AG04449 (cell line): ENCODE measurements around the gene PRXL2C.
"Not testable (repeated sequence)": the region's sequence is repeated elsewhere in the genome, so short reads cannot be mapped to it uniquely, and the experiment has no call there.

Experiments
- CTCF ChIA-PET: fragments of 350-600 bp; formaldehyde crosslinking; extraction: SDS; loops from one replicate; lab custom pipeline; 2021; ENCODE audit warnings: antibody characterized with exemption; lab: Yijun Ruan, JAX
- POLR2A ChIA-PET: fragments of 400-600, 350-600 bp; formaldehyde crosslinking; extraction: SDS; loops from one replicate; lab custom pipeline; 2020; ENCODE audit warnings: antibody characterized with exemption, inconsistent platforms; lab: Yijun Ruan, JAX
- DNase-seq: peaks from one replicate; pipeline ENCODE4 v3.0.0-alpha.2; 2010; ENCODE audit warnings: low read depth, low spot score
- H3K4me3 ChIP-seq: 2 replicates; pipeline ENCODE4 v1.5.1; 2011; ENCODE audit warnings: low read depth, mild to moderate bottlenecking, control low read depth, low read length
- TF ChIP-seq, protein P1 (sequence below): IDR thresholded peaks from one replicate; pipeline ENCODE4 v1.5.1; 2011; ENCODE audit warnings: mild to moderate bottlenecking, moderate library complexity, low read length, control low read depth, inconsistent platforms; ENCODE audit not compliant: insufficient read depth; ENCODE audit errors: missing control alignments

PRXL2C gene

GRCh38 chr9:96680812-96681499 lies 25.8 kb upstream of the PRXL2C start:
- TF ChIP-seq, protein P1, sequence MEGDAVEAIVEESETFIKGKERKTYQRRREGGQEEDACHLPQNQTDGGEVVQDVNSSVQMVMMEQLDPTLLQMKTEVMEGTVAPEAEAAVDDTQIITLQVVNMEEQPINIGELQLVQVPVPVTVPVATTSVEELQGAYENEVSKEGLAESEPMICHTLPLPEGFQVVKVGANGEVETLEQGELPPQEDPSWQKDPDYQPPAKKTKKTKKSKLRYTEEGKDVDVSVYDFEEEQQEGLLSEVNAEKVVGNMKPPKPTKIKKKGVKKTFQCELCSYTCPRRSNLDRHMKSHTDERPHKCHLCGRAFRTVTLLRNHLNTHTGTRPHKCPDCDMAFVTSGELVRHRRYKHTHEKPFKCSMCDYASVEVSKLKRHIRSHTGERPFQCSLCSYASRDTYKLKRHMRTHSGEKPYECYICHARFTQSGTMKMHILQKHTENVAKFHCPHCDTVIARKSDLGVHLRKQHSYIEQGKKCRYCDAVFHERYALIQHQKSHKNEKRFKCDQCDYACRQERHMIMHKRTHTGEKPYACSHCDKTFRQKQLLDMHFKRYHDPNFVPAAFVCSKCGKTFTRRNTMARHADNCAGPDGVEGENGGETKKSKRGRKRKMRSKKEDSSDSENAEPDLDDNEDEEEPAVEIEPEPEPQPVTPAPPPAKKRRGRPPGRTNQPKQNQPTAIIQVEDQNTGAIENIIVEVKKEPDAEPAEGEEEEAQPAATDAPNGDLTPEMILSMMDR: no peak
- no peak for DNase-seq
- no peak overlapping the region for H3K4me3 ChIP-seq
- CTCF ChIA-PET: interaction anchor here (1.1 to 2.4 kb wide), 3 partner anchors 12 to 355 kb away, joined by 4 to 8 read pairs (median 4); no protein-coding TSS in a partner anchor
- POLR2A ChIA-PET: no interaction called here

DNA sequence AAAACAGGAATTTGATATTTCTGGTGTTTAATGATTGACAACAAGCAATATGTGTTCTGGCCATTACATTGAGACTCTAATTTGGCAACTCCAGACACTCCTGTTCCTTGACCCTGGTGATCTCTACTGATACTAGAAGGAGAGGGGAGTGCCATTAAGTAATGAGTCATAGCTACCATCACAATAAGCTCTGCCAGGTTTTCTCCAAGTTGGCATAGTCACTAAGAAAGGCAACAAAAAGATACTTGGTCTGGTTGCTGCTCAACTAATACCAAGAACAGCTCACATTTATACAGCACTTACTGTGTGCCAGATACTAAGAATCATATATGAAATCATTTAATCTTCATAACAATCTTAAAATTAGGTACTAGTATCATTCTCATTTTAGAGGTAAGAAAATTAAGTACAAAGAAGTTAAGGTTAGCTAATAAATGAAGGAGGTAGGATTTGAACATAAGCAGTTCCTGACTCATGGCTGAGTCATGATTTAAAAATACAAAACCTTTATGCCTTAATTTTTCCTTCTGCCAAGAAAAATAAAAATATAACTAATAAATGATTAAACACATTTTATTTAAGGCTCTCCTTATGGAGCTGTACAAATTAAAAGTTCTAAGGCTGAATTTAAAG lies 19.9 kb upstream of the PRXL2C start:
- no peak for DNase-seq
- no peak overlapping the region for H3K4me3 ChIP-seq
- TF ChIP-seq, protein P1: no peak
- ChIA-PET POLR2A (interaction anchor here (0.6 kb wide), 1 partner anchor 11 kb away, joined by 3 read pairs; no protein-coding TSS in a partner anchor), CTCF (interaction anchor here (0.6 to 2.1 kb wide), 4 partner anchors 9 to 348 kb away, joined by 3 to 8 read pairs (median 6); no protein-coding TSS in a partner anchor)

DNA sequence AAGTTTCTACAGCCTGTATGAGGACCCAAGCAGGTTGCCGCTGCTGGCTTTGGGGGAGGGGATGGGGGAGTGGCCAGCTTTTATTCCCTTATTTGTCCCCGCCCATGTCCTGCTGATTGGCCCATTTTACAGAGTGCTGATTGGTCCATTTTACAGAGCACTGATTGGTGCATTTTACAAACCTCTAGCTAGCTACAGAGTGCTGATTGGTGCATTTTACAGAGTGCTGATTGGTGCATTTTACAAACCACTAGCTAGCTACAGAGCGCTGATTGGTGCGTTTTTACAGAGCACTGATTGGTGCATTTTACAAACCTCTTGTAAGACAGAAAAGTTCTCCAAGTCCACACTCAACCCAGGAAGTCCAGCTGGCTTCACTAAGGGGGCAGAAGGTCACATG lies 18.7 kb upstream of the PRXL2C start:
- CTCF ChIA-PET: interaction anchor here (1.8 to 2.1 kb wide), 2 partner anchors 8 to 13 kb away, joined by 7 to 8 read pairs; no protein-coding TSS in a partner anchor
- POLR2A ChIA-PET, H3K4me3 ChIP-seq, DNase-seq: not testable (repeated sequence)

- H3K4me3 ChIP-seq: no peak overlapping the region
- CTCF ChIA-PET: interaction anchor here (1.0 to 8.2 kb wide), 6 partner anchors 11 to 450 kb away, joined by 3 to 190 read pairs (median 16); no protein-coding TSS in a partner anchor
- POLR2A ChIA-PET: no interaction called here
- TF ChIP-seq, protein P1: no peak
- no peak for DNase-seq
Measured at GRCh38 chr9:96668868-96669534, 13.9 kb upstream of the PRXL2C start.

- ChIA-PET CTCF (interaction anchor here (0.8 to 8.2 kb wide), 22 partner anchors 7 to 441 kb away, joined by 3 to 190 read pairs (median 4); partner anchors contain the start of genes HABP4, PRXL2C and SLC35D2), POLR2A (no interaction called here)
- TF ChIP-seq, protein P1: no peak
- DNase-seq: no peak
- no peak overlapping the region for H3K4me3 ChIP-seq
Measured at GRCh38 chr9:96667363-96667728, 12.2 kb upstream of the PRXL2C start.

GRCh38 chr9:96666653-96667362 lies 11.7 kb upstream of the PRXL2C start:
- not testable (repeated sequence) for DNase-seq, H3K4me3 ChIP-seq
- TF ChIP-seq, protein P1: peak; percentile 36
- ChIA-PET POLR2A (interaction anchor here (0.7 kb wide), 1 partner anchor 28 kb away, joined by 3 read pairs; no protein-coding TSS in a partner anchor), CTCF (interaction anchor here (0.7 to 8.2 kb wide), 26 partner anchors 8 to 440 kb away, joined by 3 to 190 read pairs (median 4); partner anchors contain the start of genes HABP4, PRXL2C and SLC35D2)
